BLaER1 treated with 17β-estradiol and CSF1 and Interleukin-3, amounts not matched to agents 10 nM and 100 nM (cell line): ENCODE results near the gene MYH16.
"Not testable (repeated sequence)": the region's sequence is repeated elsewhere in the genome, so short reads cannot be mapped to it uniquely, and the experiment has no call there.

Experiments used
- H3K27ac ChIP-seq, 11 experiments: shearing (Covaris generic); formaldehyde crosslinking; 2 replicates each; pipeline ENCODE4 v1.8.1; 2022
- H3K27me3 ChIP-seq, 11 experiments: shearing (Covaris generic); formaldehyde crosslinking; 2 replicates each; pipeline ENCODE4 v1.8.1; 2022
- H3K36me3 ChIP-seq, 11 experiments: shearing (Covaris generic); formaldehyde crosslinking; 2 replicates each; pipeline ENCODE4 v1.8.1; 2022
- H3K4me1 ChIP-seq, 10 experiments: shearing (Covaris generic); formaldehyde crosslinking; 2 replicates each; pipeline ENCODE4 v1.8.1; 2022
- H3K4me2 ChIP-seq, 11 experiments: shearing (Covaris generic); formaldehyde crosslinking; 2 replicates each; pipeline ENCODE4 v1.8.1; 2022
- H3K4me3 ChIP-seq, 10 experiments: shearing (Covaris generic); formaldehyde crosslinking; 2 replicates each; pipeline ENCODE4 v1.8.1; 2022
- H3K9ac ChIP-seq, 11 experiments: shearing (Covaris generic); formaldehyde crosslinking; 2 replicates each; pipeline ENCODE4 v1.8.1; 2022
- H3K9me3 ChIP-seq, 11 experiments: shearing (Covaris generic); formaldehyde crosslinking; replicated peaks in 1 of 11; 2 replicates each; pipeline ENCODE4 v1.8.1; 2022
- H4K20me1 ChIP-seq, 11 experiments: shearing (Covaris generic); formaldehyde crosslinking; 2 replicates each; pipeline ENCODE4 v1.8.1; 2022
- Cebpa-rat ChIP-seq, 11 experiments: shearing (Covaris generic); IDR thresholded peaks; 2 replicates each; pipeline ENCODE4 v1.8.1; 2022

Gene MYH16

DNA sequence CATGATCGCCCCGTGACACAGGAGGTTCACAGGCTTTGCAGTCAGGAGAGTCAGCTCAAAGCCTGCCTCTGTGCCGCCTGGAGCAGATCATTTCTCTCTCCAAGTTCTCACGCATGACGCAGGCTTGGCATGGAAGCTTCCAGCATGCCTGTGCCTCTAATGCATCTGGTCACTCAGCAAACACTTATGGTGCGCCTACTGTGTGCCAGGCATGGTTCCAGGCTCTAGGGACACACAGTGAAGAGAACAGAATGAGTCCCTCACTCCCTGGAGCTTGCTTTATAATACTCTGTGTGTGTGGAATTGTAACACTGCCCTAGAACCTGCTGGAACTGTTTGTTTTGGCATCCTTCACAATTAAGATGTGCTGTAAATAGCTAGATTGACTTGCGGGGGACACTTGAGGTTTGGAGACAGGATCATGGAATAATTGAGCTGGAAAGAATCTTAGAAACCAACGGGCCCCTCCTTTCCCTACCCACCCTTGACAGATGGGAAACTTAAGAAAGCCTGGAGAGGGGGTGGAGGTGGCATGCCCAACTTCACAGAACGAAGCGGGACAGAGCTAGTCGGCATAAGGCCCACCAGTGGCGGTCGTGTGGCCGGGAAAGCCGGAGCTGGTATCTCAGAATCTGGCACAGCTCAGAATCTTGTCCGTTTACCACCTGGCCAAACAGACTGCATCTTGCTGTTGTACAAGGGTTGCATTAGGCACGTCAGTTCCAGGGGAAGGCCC, 4.6 kb upstream of the MYH16 start:
- no peaks in the 10 kb centered on the region for H3K9me3 ChIP-seq
- H4K20me1 ChIP-seq = no peaks in the 10 kb centered on the region
- TF ChIP-seq Cebpa-rat (IDR thresholded peaks at IDR 0.05) = no peak
- H3K27me3 ChIP-seq = no peaks in the 10 kb centered on the region; a peak in 1 of 22 replicates
- H3K4me1 ChIP-seq = peaks cover 14 to 34% (median 28%) of the 10 kb centered on the region in 10 experiments
- H3K9ac ChIP-seq = peak overlapping the region in 4 of 11 experiments; percentile 3 to 59 (median 27); a peak in 5 of 22 replicates
- H3K36me3 ChIP-seq = no peaks in the 10 kb centered on the region
- H3K4me3 ChIP-seq = no peak overlapping the region
- H3K4me2 ChIP-seq = peak overlapping the region; percentile 36 to 90 (median 71); a peak in 21 of 22 replicates
- H3K27ac ChIP-seq = peak overlapping the region in 3 of 11 experiments; percentile 1 to 39 (median 25); a peak in 3 of 22 replicates

DNA sequence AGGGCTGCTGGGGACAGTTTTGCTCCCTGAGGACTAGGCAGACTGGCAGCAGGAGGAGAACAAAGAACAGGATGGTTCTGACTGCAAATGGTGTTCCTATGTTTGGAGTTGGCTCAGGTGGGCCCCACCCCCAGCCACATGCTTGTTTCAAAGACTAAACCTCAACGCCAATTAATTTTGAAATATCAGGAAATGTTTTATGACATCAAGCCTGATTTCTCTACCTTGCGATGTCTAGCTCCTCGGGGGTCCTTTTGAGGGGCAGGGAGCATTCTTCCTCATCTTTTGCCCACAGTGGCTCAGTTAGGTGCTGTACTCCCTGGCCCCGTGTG, 4.1 kb upstream of the MYH16 start:
- H3K27me3 ChIP-seq = no peaks in the 10 kb centered on the region; a peak in 1 of 22 replicates
- H3K27ac ChIP-seq = peak overlapping the region in 3 of 11 experiments; percentile 1 to 39 (median 25); a peak in 3 of 22 replicates
- H3K36me3 ChIP-seq = no peaks in the 10 kb centered on the region
- TF ChIP-seq Cebpa-rat (IDR thresholded peaks at IDR 0.05) = no peak
- peak overlapping the region; percentile 36 to 90 (median 71); a peak in 21 of 22 replicates for H3K4me2 ChIP-seq
- no peak overlapping the region for H3K4me3 ChIP-seq
- peak overlapping the region in 5 of 11 experiments; percentile 3 to 59 (median 18); a peak in 7 of 22 replicates for H3K9ac ChIP-seq
- no peaks in the 10 kb centered on the region for H4K20me1 ChIP-seq
- peaks cover 18 to 39% (median 33%) of the 10 kb centered on the region in 10 experiments for H3K4me1 ChIP-seq
- H3K9me3 ChIP-seq = no peaks in the 10 kb centered on the region

DNA sequence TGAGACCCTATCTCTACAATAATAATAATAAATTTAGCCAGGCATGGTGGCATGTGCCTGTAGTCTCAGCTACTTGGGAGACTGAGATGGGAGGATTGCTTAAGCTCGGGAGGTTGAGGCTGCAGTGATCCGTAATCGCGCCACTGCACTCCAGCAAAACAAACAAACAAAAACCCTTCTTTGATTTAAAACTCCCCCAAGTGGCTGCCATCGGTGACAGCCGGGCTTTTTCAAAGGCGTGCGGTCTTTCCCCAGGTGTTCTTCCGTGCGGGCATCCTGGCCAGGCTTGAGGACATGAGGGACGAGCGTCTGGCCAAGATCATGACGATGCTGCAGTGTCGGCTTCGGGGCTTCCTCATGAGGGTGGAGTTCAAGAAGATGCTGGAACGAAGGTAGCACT, 1.9 kb upstream of the MYH16 start:
- H3K4me3 ChIP-seq = no peak overlapping the region
- TF ChIP-seq Cebpa-rat (IDR thresholded peaks at IDR 0.05) = no peak
- H3K27me3 ChIP-seq = no peaks in the 10 kb centered on the region; a peak in 1 of 22 replicates
- H3K36me3 ChIP-seq = no peaks in the 10 kb centered on the region
- no peaks in the 10 kb centered on the region for H3K9me3 ChIP-seq
- no peaks in the 10 kb centered on the region for H4K20me1 ChIP-seq
- H3K4me2 ChIP-seq = no peak overlapping the region
- H3K4me1 ChIP-seq = peaks cover 27 to 56% (median 46%) of the 10 kb centered on the region in 10 experiments
- no peak overlapping the region for H3K9ac ChIP-seq
- no peak overlapping the region for H3K27ac ChIP-seq

DNA sequence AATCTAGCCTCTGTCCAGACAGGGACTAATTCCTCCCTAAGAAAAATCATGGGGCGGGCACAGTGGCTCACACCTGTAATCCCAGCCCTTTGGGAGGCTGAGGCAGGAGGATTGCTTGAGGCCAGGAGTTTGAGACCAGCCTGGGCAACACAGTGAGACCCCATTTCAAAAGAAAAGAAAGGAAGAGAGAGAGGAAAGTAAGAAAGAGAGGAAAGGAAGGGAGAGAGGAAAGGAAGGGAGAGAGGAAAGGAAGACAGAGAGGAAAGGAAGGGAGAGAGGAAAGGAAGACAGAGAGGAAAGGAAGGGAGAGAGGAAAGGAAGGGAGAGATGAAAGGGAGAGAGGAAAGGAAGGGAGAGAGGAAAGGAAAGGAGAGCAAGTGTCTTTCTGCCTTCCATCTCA, 922 bp downstream of the MYH16 start:
- not testable (repeated sequence) for H3K27me3 ChIP-seq, H3K9me3 ChIP-seq, H3K4me3 ChIP-seq, H4K20me1 ChIP-seq, H3K36me3 ChIP-seq
- Histone ChIP-seq H3K9ac (0 out of 22 replicates have a peak overlapping the region, but pooled peaks of 1 of the 11 experiments have one; percentile 4), H3K27ac (peak overlapping the region in 8 of 11 experiments; percentile 7 to 53 (median 42); a peak in 12 of 22 replicates), H3K4me1 (peaks cover 17 to 63% (median 52%) of the 10 kb centered on the region in 10 experiments), H3K4me2 (peak overlapping the region; percentile 36 to 86 (median 76))

DNA sequence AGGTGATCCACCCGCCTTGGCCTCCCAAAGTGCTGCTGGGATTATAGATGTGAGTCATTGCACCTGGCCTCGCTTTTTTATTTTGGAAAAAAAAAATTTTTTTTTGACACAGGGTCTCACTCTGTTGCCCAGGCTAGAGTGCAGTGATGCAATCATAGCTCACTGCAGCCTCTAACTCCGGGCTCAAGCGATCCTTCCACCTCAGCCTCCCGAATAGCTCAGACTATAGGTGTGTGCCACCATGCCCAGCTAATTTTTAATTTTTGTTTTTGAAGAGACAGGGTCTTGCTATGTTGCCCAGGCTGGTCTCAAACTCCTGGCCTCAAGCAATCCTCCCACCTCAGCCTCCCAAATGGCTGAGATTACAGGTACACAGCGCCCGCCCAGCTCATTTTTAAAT, 2.3 kb downstream of the MYH16 start:
- H3K9ac ChIP-seq, H3K4me3 ChIP-seq, H3K27me3 ChIP-seq, H3K27ac ChIP-seq, H3K36me3 ChIP-seq, H4K20me1 ChIP-seq, H3K9me3 ChIP-seq: not testable (repeated sequence)
- H3K4me1 ChIP-seq = peaks cover 13 to 63% (median 43%) of the 10 kb centered on the region in 10 experiments
- peak overlapping the region in 1 of 11 experiments; percentile 86; a peak in 2 of 22 replicates for H3K4me2 ChIP-seq

DNA sequence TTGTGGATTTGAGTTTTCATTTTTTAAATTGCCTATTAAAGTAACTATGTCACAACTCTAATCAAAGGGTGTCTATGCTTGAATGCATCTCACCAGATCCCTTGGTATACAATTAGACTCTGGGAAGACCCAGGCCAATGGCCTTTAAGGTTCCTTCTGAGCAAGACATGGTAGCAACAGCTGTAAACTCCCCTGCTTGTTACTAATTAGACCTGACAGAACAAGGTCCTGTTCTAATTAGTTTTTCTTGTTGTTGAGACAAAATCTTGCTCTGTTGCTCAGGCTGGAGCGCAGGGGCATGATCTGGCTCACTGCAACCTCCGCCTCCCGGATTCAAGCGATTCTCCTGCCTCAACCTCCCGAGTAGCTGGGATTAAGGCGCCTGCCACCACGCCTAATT, 2.9 kb downstream of the MYH16 start:
- no peaks in the 10 kb centered on the region for H4K20me1 ChIP-seq
- no peak overlapping the region for H3K4me2 ChIP-seq
- H3K27ac ChIP-seq = no peak overlapping the region
- peaks cover 13 to 68% (median 48%) of the 10 kb centered on the region in 10 experiments for H3K4me1 ChIP-seq
- TF ChIP-seq Cebpa-rat (IDR thresholded peaks at IDR 0.05) = no peak
- H3K27me3 ChIP-seq = no peaks in the 10 kb centered on the region
- no peak overlapping the region for H3K9ac ChIP-seq
- H3K36me3 ChIP-seq = no peaks in the 10 kb centered on the region
- H3K4me3 ChIP-seq = no peak overlapping the region
- no peaks in the 10 kb centered on the region for H3K9me3 ChIP-seq

DNA sequence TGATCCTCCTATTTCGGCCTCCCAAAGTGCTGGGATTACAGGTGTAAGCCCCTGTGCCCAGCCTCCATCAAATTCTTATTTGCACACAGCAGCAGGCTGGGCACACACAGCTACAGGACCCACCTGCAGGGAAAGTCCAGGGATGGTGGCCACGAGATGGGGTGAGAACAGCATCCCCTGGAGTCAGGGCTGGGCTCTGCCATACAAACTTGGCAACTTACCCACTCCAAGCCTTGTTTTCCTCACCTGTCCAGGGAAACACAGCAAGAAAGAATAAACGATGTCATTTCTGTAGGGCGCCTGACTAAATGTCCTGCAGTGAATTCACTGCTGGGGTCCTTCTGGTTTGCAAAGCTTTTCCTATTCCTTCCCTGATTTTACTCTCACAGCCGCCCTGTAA, 5.5 kb downstream of the MYH16 start:
- peaks cover 13 to 75% (median 51%) of the 10 kb centered on the region in 10 experiments for H3K4me1 ChIP-seq
- H3K4me2 ChIP-seq = peak overlapping the region in 2 of 11 experiments; percentile 73 to 74; a peak in 2 of 22 replicates
- H3K27ac ChIP-seq = no peak overlapping the region
- H3K9ac ChIP-seq = no peak overlapping the region
- TF ChIP-seq Cebpa-rat (IDR thresholded peaks at IDR 0.05) = no peak
- no peaks in the 10 kb centered on the region for H4K20me1 ChIP-seq
- H3K36me3 ChIP-seq = no peaks in the 10 kb centered on the region
- no peaks in the 10 kb centered on the region for H3K27me3 ChIP-seq
- H3K4me3 ChIP-seq = no peak overlapping the region
- no peaks in the 10 kb centered on the region for H3K9me3 ChIP-seq

DNA sequence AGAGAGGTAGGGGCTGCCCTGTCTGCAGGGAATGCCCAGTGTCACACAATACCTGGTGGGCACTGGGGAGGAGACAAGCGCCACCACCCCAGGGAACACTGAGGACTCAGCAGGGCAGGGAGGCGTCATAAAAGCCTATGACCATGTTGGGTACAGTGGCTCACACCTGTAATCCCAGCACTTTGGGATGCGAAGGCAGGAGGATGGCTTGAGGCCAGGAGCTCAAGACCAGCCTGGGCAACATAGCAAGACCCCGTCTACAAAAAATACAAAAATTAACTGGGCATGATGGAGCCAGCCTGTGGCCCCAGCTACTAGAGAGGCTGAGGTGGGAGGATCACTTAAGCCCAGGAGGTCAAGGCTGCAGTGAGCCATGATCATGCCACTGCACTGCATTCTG, 11.5 kb downstream of the MYH16 start:
- H3K4me2 ChIP-seq, H3K4me3 ChIP-seq, H3K27ac ChIP-seq, H4K20me1 ChIP-seq, H3K36me3 ChIP-seq, H3K9ac ChIP-seq, H3K27me3 ChIP-seq, H3K9me3 ChIP-seq: not testable (repeated sequence)
- H3K4me1 ChIP-seq = peaks cover 0 to 39% (median 19%) of the 10 kb centered on the region in 10 experiments; a peak in 14 of 20 replicates

DNA sequence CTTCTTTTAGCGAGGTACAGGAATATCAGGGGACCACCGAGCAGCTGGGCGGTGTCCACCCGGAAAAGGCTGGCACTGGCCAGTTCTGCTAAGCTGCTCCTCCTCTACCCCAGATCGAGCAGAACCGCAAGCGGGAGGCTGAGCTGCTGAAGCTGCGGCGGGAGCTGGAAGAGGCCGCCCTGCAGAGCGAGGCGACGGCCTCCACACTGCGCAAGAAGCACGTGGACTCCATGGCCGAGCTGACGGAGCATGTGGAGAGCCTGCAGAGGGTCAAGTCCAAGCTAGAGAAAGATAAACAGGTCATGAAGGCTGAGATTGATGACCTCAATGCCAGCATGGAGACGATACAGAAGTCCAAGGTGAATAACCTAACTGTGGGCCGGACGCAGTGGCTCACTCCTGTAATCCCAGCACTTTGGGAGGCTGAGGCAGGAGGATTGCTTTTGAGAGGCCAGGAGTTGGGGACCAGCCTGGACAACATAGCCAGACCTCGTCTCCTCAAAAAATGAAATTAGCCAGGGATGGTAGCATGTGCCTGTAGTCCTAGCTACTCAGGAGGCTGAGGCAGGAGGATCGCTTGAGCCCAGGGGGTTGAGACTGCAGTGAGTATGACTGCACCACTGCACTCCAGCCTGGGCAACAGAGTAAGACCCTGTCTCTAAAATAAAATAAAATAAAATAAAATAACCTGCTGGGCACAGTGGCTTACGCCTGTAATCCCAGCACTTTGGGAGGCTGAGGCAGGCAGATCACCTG, 15.3 kb downstream of the MYH16 start:
- no peak overlapping the region for H3K27ac ChIP-seq
- H3K9ac ChIP-seq = no peak overlapping the region
- H3K4me1 ChIP-seq = peaks cover 0 to 14% (median 2%) of the 10 kb centered on the region in 10 experiments; a peak in 8 of 20 replicates
- no peak for TF ChIP-seq Cebpa-rat (IDR thresholded peaks at IDR 0.05)
- H4K20me1 ChIP-seq = no peaks in the 10 kb centered on the region
- no peaks in the 10 kb centered on the region for H3K27me3 ChIP-seq
- H3K4me3 ChIP-seq = no peak overlapping the region
- H3K9me3 ChIP-seq = no peaks in the 10 kb centered on the region
- no peaks in the 10 kb centered on the region for H3K36me3 ChIP-seq
- no peak overlapping the region for H3K4me2 ChIP-seq
